HG03045 (cell line): ENCODE data around the gene CORO1C.

Experiments
- ATAC-seq: cut with Tn5 transposase; IDR thresholded peaks from one replicate; pipeline ENCODE4 v1.9.1; 2021; ENCODE audit warnings: mild to moderate bottlenecking, moderate library complexity; ENCODE audit not compliant: unreplicated experiment

CORO1C gene

DNA sequence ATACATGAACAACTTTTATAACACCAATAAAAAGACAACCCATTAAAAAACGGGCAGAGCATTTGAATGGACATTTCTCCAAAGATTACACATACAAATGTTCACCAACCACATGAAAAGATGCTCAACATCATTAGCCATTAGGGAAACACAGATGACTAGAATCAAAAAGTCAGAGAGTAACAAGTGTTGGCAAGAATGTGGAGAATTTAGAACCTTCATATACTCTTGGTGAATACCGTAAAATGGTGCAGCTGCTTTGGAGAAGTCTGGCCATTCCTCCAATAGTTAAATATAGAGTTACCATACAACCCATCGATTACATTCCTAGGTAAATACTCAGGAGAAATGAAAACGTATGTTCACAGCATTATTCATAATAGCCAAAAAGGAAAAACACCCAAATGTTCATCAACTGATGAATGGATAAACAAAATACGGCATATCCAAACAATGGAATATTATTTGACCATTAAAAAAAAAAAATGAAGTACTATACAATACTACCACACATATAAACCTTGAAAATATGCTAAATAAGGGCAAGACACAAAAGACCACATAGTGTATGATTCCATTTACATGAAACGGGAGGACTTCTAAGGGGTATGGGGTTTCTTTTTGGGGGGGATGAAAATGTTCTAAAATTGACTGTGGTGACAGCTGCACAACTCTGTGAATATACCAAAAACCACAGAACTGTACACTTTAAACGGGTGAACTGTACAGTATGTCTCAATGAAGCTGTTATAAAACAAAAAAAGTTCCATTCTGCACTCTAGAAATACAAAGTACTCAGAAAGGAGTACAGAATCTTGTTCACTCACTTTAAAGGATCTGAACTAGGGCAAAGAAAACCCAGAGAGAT lies 3.2 kb downstream of the CORO1C start:
- ATAC-seq = no peak

DNA sequence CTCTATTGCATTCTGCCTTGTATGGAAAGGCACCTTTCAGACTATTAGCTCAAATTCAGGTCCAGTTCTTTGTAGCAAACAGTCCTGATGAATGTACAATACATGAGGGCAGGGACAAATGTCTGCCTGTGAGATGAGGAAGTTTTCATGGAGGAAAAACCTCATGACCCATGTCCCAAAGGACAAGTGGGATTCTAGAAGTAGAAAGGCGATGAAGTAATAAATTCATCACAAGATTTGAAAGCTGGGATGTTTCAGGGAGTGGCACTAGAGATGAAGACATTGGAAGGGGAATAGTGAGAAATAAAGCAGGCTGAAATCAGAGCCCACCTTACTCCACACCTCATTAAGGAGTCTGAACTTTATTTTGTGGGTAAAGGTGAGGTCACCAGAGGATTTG lies 4.2 kb downstream of the CORO1C start:
- no peak for ATAC-seq

DNA sequence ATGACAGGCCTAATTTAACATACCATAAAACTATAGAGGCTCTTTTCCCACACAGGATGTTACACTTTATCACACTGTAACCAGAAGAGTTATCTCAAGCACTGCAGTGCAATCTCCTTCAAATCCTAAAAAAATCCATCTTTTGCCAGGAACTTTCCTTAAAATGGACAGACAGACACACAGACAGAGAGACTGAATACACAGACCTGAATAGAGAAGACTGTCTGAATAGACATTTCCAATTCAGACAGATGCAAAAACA lies 6.5 kb downstream of the CORO1C start:
- no peak for ATAC-seq

DNA sequence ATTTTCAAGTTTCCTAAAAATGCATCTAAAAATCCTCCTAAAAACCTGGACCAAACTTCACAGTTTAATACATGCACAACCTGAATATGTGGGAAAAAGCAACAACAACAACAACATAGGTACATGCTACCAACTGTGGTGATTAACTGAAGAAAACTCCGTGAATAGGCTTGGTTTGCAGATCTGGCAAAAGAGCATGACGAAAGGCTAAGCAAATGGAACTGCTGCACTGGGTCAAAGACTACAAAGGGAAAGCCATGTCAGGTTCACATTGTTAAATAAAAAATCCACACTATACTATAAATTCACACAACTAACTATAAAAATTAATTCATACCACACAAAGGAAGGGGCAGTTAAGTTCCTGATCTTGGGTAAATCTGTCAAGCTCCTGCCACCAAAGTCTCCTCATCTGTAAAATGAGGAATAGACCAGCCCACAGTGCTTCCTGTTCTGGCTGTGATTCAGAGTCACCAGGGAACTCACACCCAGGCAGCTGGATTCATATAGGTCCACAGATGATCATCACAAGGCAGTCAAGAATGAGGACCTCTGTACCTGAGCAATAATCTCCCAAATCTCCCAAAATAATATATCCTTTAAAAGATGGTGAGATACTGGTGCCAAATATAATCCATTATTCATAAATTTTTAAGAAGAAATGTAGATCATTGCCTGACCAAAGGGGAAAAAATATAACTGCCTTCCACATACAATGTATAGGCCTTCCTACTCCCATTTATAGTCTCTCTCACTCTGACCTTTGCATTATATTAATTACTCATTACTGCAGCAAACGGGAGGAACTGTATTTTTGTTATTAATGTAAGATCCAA lies 7.0 kb downstream of the CORO1C start:
- no peak for ATAC-seq

DNA sequence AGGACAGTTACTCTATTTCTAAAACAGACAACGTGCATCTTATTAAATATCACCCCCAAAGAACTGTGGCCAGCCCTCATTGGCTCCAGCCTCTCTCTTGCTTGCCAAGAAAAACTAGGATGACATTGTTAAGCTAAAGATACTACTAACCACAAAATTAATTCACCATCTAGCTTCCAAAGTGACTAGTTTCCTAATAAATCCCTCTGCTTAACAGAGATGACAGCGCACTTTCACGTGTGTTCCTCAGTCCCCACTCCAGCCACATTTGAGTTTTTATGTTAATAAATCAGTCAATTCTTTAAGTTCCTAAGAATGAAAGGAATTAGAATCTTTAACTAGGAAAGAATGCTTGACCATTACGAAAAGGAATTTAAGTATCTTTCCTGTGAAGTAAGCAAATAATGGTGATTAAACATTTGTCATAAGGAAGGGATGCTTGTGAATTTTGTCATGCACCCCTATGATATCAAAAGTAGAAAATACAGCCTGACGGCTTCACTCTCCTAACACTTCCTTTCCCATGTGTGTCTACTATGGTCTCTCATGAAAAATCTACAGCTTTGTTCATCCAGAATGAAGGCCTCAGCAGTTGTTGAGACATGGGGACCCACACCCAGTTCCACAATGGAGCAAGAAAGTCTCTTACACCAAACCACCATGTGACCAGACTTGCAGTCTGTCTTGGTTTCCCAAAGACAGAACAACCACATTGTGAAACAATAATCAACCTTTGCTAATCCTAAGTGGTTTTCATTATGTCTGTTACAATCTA lies 8.1 kb downstream of the CORO1C start:
- ATAC-seq = no peak

DNA sequence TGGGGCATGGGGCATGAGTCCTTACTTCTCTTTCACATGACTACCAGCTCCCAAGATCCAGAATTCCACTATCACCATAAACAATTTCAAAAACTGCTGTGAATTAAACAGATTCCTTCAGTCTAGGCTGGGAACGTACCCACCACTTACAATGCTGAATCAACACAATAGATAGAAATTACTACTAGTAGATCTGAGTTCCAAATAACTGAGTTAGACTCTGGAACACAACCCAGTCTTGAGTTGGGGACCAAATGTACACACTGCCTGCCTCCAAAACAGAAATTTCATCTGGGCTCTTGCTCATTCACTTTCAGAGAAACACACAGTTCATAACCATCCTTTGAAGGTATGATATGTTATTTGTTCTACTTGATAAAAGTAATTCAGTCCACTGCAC lies 8.9 kb downstream of the CORO1C start:
- no peak for ATAC-seq

DNA sequence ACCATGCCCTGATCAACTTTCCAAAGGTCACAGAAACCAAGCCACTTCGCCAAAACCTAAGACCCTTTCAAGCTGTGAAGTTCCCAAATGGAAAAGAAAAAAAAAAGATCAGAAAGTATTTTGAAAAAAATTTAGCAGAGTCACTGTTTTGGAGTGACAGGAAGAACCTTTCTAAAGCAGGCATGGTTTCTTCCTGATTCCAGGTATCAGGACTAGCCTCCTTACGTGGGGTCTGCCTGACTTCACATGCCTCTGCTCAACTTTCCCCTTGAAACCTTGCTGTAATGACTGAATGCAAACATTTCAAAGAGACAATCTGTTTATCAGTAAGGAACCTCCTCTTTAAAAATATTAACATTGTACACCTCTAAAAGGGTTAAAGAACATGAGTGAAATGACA lies 9.5 kb downstream of the CORO1C start:
- ATAC-seq = no peak

DNA sequence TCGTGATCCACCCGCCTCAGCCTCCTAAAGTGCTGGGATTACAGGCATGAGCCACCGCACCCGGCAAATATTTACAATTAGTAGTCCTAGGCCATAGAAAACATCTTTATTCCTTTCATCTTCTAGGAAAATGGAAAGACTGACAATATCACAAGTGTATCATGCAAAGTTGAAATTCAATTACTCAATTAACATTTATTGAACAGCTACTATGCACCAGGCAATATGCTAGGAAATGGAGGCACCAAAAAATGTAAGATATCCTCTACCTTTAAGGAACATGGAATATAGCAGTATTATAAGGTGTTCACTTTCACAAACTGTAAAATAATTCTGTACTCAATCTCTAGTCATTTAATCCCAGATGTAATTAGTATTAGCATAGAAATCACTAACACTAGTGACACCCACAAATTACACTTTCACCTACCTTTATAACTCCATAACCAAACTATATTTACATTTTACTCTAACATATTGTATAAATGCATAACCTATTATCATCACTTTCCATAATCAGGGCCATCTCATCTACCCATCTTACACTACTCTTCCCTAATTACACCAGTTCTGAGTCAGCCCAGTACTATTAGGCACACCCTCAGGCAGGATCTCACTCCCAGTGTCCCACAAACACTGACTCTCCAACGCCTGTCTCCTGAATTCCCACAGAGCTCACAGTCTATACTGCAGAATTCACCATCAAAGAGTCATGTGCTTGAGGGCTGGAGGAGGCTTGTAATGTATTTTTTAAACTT lies 10.4 kb downstream of the CORO1C start:
- ATAC-seq = no peak

DNA sequence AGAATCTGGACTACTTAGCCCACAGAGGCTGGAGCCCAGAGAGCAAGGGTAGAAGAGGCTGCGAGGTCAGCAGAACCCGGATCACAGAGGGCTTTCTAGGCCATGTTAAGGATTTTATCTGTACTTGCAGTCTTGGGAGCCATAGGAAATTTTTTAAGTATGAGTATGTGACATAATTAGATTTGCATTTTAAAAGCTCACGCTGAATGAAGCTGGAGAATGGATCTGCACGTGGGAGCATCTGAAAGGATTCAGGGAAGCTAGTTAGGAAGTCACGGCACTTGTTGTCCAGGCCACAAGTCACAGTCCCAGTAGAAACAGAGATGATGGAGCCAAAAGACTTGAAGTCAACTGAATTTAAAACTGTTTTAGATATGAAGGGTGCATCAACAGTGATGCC lies 14.1 kb downstream of the CORO1C start:
- ATAC-seq = no peak

DNA sequence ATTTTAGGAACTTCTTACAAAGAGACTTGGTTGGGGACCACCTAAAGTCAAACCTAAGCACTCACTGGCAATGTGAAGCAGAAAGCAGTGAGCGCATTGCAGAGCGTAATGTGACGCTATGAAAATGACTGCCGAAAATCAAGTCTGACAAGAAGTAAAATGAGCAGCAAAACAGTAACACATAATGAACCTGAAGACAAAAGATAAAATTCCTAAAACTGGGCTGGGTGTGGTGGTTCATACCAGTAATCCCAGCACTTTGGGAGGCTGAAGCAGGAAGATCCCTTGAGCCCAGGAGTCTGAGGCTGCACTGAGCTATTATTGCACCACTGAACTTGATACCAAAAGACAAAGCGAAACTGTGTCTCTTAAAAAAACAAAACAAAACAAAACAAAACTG lies 16.5 kb downstream of the CORO1C start:
- no peak for ATAC-seq

DNA sequence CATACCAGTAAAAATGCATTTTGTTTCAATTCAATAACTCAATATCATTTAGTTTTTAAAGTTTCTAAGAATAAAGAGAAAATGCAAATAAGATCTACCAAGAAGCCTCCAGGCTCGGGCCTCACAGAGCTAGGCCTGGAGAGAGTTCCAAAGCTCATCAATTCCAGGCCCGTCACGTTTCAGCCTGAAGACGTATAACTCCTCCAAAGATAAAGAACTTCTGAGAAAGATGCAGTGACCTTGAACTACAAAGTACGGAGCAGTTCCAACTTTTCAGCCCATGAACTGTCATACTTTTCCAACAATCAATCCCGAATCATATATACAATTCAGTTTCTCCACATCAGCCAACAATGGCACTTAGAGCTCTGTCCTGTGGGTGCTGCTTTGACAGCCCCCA lies 17.8 kb downstream of the CORO1C start:
- no peak for ATAC-seq

DNA sequence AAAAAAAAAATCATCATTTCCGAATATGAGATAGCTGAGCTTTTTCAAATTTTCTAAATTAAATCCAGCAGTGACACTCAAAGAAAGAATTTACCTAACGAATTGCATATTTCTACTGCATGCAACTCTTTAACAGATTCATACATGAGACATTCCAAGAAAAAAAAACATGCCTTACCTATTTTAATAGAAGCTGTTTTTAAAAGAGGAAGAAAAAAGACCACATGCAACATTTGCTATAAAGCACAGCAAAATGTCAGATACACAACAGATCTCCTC lies 18.5 kb downstream of the CORO1C start:
- ATAC-seq = no peak

DNA sequence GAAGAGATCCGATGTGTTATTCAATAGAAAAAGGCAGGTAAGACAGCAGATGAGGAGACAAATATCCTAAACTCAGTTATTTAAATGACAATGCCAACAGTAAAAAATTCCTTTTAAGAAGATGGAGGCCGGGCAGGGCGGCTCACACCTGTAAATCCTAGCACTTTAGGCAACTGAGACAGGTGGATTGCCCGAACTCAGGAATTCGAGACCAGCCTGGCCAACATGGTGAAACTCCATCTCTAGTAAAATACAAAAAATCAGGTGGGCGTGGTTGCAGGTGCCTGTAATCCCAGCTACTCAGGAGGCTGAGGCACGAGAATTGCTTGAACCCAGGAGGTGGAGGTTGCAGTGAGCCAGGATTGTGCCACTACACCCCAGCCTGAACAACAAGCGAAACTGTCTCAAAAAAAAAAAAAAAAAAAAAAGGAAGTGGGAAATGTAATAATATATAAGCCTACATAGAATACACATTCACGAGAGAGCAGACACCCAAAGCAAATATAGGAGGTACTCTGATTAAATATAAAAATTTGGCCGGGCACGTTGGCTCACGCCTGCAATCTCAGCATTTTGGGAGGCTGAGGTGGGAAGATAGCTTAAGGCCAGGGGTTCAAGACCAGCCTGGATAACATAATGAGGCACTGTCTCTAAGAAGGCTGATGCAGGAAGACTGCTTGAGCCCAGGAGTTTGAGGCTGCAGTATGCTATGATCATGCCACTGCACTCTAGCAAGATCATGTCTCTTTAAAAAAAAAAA lies 19.0 kb downstream of the CORO1C start:
- no peak for ATAC-seq

DNA sequence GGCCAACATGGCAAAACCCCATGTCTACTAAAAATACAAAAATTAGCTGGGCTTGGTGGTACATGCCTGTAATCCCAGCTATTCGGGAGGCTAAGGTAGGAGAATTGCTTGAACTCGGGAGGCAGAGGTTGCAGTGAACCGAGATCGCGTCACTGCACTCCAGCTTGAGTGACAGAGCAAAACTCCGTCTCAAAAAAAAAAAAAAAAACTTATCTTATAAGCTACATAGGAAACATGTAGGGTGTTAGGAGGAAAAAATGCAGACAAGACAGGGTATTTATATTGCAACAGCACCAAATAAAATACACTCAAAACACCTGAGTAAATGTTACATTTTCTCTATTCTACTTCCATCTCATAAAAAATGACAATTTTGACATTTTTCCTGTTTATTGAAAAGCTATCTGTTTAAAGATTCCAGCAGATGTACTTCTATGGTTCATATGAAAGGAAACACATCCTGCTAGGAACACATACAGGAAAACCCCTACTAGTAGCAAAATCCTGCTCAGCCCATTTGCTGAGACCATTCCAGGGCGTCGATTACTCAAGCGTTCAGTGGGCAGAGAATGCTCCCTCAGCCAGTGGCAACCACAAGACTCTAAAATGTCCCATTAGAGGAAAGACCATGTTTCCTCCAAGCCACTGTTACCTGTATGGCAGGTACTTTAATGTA lies 19.7 kb downstream of the CORO1C start:
- ATAC-seq = no peak

DNA sequence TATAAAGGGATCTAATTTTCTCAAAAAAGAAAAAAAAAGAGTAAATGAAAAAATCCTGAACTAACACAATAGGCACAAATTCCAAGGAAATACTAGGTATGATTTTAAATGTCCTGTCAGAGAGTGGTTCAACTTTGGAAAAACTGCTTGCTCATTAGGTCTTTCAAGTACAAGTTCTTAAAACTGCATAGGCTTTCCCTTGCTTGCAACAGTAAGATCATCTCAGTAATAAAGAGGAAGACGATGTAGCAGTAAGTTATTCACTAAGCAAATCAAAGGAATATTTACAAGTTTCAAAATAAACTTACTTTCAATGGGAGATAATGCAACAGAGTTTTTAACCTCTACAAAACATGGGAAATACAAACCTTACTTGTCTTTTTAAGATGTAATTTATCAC lies 21.6 kb downstream of the CORO1C start:
- ATAC-seq = no peak

DNA sequence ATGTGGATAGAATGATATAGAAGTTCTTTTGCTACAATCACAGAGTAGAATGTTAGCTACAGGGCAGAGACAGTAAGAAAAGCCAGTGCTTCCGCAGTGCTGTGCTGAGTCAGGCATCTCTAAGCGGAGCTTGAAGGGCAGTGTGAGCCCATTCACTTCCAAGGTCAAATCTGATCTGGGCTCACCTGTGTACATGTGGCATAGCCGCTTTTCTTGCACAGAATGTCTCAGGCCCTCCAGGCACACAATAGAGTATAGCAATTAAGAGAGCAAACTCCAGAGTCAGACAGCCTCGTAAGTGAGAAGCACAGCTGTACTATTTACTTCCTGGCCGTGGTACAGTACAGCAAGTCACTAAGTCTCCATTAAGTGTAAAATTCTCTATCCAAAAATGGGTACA lies 26.8 kb downstream of the CORO1C start:
- ATAC-seq = no peak

DNA sequence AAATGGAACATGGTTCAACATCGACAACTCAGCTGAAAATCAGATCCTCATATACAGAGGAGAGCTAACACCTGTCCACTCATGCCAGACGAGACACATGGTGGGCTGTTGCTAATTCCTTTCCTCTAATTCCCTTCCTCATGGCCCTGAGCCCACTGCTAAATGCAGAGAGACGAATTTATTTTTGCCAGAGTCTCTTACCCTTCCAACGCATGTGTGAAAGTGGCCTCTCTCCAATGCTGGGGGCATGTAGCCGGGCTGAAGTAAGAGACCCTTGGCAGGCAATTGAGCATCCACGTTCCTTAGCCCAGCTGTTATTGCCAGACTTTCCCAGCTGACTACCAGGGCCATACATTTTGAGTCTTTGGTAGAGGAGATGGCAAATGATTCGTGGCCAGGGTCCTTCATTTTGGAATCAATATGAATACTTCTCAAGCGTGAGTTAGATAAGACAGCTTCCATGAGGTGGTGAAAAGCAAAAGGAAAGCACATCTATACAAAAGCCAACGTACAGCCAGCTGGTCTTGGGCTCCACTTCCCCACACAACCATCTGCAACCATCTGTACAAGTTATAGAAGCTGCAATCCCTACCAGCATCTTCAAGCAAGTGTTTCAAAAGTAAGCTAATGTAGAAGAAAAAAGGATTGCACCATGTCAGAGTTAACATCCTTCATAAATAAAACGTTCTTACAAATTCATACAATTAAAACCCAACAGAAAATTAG lies 28.6 kb downstream of the CORO1C start:
- no peak for ATAC-seq

DNA sequence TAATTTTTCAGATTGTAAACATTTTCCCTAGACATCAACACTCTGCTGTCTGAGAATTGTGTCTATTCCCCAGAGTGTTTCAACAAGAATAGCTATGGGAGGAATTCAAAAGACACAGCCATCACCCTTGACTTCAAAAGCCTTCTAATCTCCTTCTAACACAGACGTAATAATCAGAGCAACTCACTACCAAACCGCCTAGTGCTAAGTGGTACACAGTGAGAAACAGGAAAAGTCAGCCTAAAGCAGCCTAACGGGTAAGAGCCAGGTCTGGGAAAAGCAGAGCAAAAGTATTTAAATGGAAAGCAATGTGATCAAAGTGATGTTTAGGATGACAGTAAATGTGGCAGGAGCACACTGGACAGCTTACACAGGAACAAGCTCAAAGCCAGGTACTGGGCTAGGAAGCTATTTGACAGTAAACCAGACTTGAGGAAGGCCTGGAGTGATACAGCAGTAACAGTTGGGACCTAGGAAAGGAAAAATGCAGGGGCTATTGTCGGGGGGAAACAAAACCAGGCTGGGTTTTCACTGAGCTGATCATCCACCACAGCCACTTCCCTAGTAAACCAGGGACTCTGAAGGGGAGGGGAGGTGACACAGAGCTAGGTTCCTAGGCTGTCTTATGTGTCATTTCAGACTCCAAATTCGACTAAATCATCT lies 29.4 kb downstream of the CORO1C start:
- ATAC-seq = no peak
